Right lobe of liver (tissue), 6 donors: ENCODE measurements around the gene PIK3C2G. TPM values are rescaled to one million over a fixed set of nuclear protein-coding genes. Genes with fewer than 3 reads are reported as not detected.
A peak's percentile ranks its signal among the peaks of the same experiment; 100 is the strongest.

Source experiments
- ATAC-seq, 4 donors: fragments of 200-7000 bp; cut with Tn5 transposase; one replicate each; pipeline ENCODE4 v1.9.1; 2020; ENCODE audit warnings: mild to moderate bottlenecking in 4 of 4, moderate library complexity in 4 of 4
- DNase-seq, 3 donors: peaks; one replicate each; pipeline ENCODE4 v3.0.0-alpha.2; 2020
- H3K27ac ChIP-seq, 3 donors: fragments of 200-600 bp; one replicate each; pipeline ENCODE4 v1.8.0; 2022
- H3K27me3 ChIP-seq, 2 donors: fragments of 200-600 bp; one replicate each; pipeline ENCODE4 v1.8.0; 2022
- H3K36me3 ChIP-seq, 4 donors: fragments of 200-600 bp; sonication (generic) in 1 of 4; one replicate each; pipeline versions ENCODE4 v1.5.1 to v1.8.0; 2017 to 2022; ENCODE audit warnings: control low read depth in 1 of 4
- H3K4me1 ChIP-seq, 4 donors: fragments of 200-600 bp; sonication (generic) in 1 of 4; one replicate each; pipeline versions ENCODE4 v1.5.1 to v1.8.0; 2017 to 2022; ENCODE audit warnings: control low read depth in 1 of 4
- H3K4me3 ChIP-seq, 3 donors: fragments of 200-600 bp; one replicate each; pipeline ENCODE4 v1.8.0; 2022
- H3K9me3 ChIP-seq, 4 donors: fragments of 200-600 bp; sonication (generic) in 1 of 4; one replicate each; pipeline versions ENCODE4 v1.5.1 to v1.8.0; 2017 to 2022; ENCODE audit warnings: control low read depth in 1 of 4
- CTCF ChIP-seq, 4 donors: fragments of 200-600 bp in 3 of 4; fragments of 450-650 bp in 1 of 4; IDR thresholded peaks; one replicate each; pipeline versions ENCODE4 v1.5.1 to v1.8.0; 2016 to 2022; ENCODE audit warnings: antibody characterized with exemption in 4 of 4, mild to moderate bottlenecking in 2 of 4
- POLR2A ChIP-seq: fragments of 450-650 bp; IDR thresholded peaks from one replicate; pipeline ENCODE4 v1.6.1; 2017; ENCODE audit warnings: antibody characterized with exemption, mild to moderate bottlenecking
- WGBS: methylation state at CpG from one replicate; pipeline ENCODE4 v1.1.6; 2018; ENCODE audit warnings: low coverage, low lambda C conversion rate; ENCODE audit not compliant: insufficient coverage; ENCODE audit errors: missing lambda C conversion rate; 5-methylcytosine and 5-hydroxymethylcytosine counted together
- intact Hi-C, 2 donors: fragments of 100-400 bp; cut with DNase I; formaldehyde crosslinking; loops; one replicate each; pipeline versions ENCODE4 v1.11.2 to v1.14.1; 2022
- total RNA-seq, 6 experiments: library from RNA; depleted of rRNA in 2 of 6; stranded (reverse); fragments of >200 nt in 2 of 6; fragmentation: NEBNext Ultra II Directional in 3 of 6; extraction: Animal tissue kit (Norgen Biotek cat#: 25700) in 3 of 6; gene quantifications; one replicate each; pipeline versions ENCODE4 v1.1.0 to v1.2.4, GENCODE V29; 2016 to 2023
- donor health status: DM: no; HTN: yes; CAD: no.
- donor health status: DM: no; HTN: no; CAD: no.
- donor health status: DM: no; HTN: no; CAD: no.
- donor health status: DM: no; HTN: yes; CAD: no.
- donor health status: DM: no; HTN: yes; CAD: no.

PIK3C2G gene
- total RNA-seq, 6 experiments from 2014 or later: 12.5 to 30.5 (median 24.8) TPM

GRCh38 chr12:18427520-18427919 is 166.2 kb downstream of the PIK3C2G start:
- H3K27me3 ChIP-seq: no peaks in the 10 kb centered on the region
- no peaks in the 10 kb centered on the region for H3K36me3 ChIP-seq
- no peak overlapping the region for H3K4me3 ChIP-seq
- intact Hi-C loops: no loop called here
- H3K9me3 ChIP-seq: no peaks in the 10 kb centered on the region
- H3K4me1 ChIP-seq: no peaks in the 10 kb centered on the region
- TF ChIP-seq POLR2A (no peak), CTCF (IDR thresholded peaks at IDR 0.05) (no peak)
- ATAC-seq (no peak), DNase-seq (no peak)
- 85% methylated on average over 3 of the region's 3 CpGs for WGBS
- no peak overlapping the region for H3K27ac ChIP-seq

- peak in 1 of 4 donors; percentile 49 for ATAC-seq
- DNase-seq: no peak
- H3K27me3 ChIP-seq: no peaks in the 10 kb centered on the region
- no peaks in the 10 kb centered on the region for H3K36me3 ChIP-seq
- TF ChIP-seq POLR2A: no peak
- no peak for TF ChIP-seq CTCF (IDR thresholded peaks at IDR 0.05)
- H3K4me1 ChIP-seq: no peaks in the 10 kb centered on the region
- 72% methylated on average over 2 of the region's 2 CpGs for WGBS
- no peaks in the 10 kb centered on the region for H3K9me3 ChIP-seq
- no peak overlapping the region for H3K4me3 ChIP-seq
- intact Hi-C loops: no loop called here
- no peak overlapping the region for H3K27ac ChIP-seq
These were observed 167.1 kb downstream of the PIK3C2G start for GRCh38 chr12:18428416-18428815.

- ATAC-seq (peak in 2 of 4 donors; percentile 11 to 25), DNase-seq (no peak)
- Histone ChIP-seq H3K36me3 (no peaks in the 10 kb centered on the region), H3K9me3 (no peaks in the 10 kb centered on the region), H3K4me3 (no peak overlapping the region), H3K27me3 (no peaks in the 10 kb centered on the region), H3K27ac (no peak overlapping the region), H3K4me1 (no peaks in the 10 kb centered on the region)
- no peak for TF ChIP-seq POLR2A
- TF ChIP-seq CTCF (IDR thresholded peaks at IDR 0.05): no peak
- no CpG with 5 or more reads among the region's 1 CpG for WGBS
- intact Hi-C loops: no loop called here
These were observed 168.0 kb downstream of the PIK3C2G start for GRCh38 chr12:18429366-18429765.

- intact Hi-C loops: no loop called here
- H3K36me3 ChIP-seq: no peaks in the 10 kb centered on the region
- ATAC-seq (peak; percentile 92 to 99 (median 97)), DNase-seq (peak in 2 of 3 donors; percentile 30 to 49)
- WGBS: 24% methylated on average over 3 of the region's 3 CpGs
- H3K4me3 ChIP-seq: no peak overlapping the region
- no peaks in the 10 kb centered on the region for H3K9me3 ChIP-seq
- TF ChIP-seq CTCF (IDR thresholded peaks at IDR 0.05): peak; percentile 59 to 80 (median 72)
- no peak for TF ChIP-seq POLR2A
- H3K27ac ChIP-seq: no peak overlapping the region
- H3K4me1 ChIP-seq: no peaks in the 10 kb centered on the region
- no peaks in the 10 kb centered on the region for H3K27me3 ChIP-seq
These were observed 169.2 kb downstream of the PIK3C2G start for GRCh38 chr12:18430425-18431048.

- Histone ChIP-seq H3K36me3 (no peaks in the 10 kb centered on the region), H3K27me3 (no peaks in the 10 kb centered on the region), H3K4me1 (no peaks in the 10 kb centered on the region), H3K4me3 (no peak overlapping the region), H3K27ac (no peak overlapping the region), H3K9me3 (no peaks in the 10 kb centered on the region)
- ATAC-seq: no peak
- no peak for DNase-seq
- no peak for TF ChIP-seq CTCF (IDR thresholded peaks at IDR 0.05)
- no peak for TF ChIP-seq POLR2A
- intact Hi-C loops: no loop called here
These were observed 170.5 kb downstream of the PIK3C2G start for GRCh38 chr12:18431771-18432170.
